GM12878 (cell line): ENCODE results near the gene SAMSN1. TPM values are rescaled to one million over a fixed set of nuclear protein-coding genes. Genes with fewer than 3 reads are reported as not detected.

Experiments
- ATAC-seq: fragments of 200-7000 bp; cut with Tn5 transposase; 3 replicates; pipeline ENCODE4 v1.9.1; 2020; ENCODE audit warnings: mild to moderate bottlenecking, moderate library complexity
- BruUV-seq: library from RNA; stranded (reverse); fragments of 400-500 nt; replicated peaks from 2 replicates; lab custom pipeline; 2021; lab: Mats Ljungman, UMichigan
- CTCF ChIA-PET: fragments of 300-600 bp; sonication (Branson Sonifier 250); formaldehyde crosslinking; extraction: SDS; loops from one replicate; lab custom pipeline; 2021; ENCODE audit warnings: inconsistent platforms; lab: Yijun Ruan, JAX
- POLR2A ChIA-PET: fragments of 350-600 bp; formaldehyde crosslinking; extraction: SDS; loops from one replicate; lab custom pipeline; 2021; ENCODE audit warnings: inconsistent platforms; lab: Charles Lee
- RAD21 ChIA-PET: fragments of 300-600 bp; sonication (Branson Sonifier 250); formaldehyde crosslinking; loops from one replicate; lab custom pipeline; 2023; ENCODE audit warnings: antibody characterized with exemption; ENCODE audit not compliant: unreplicated experiment; lab: Charles Lee
- SMC1A ChIA-PET: fragments of 300-600 bp; sonication (Branson Sonifier 250); formaldehyde crosslinking; loops from one replicate; lab custom pipeline; 2023; ENCODE audit not compliant: unreplicated experiment, uncharacterized antibody; lab: Charles Lee
- DNase-seq: peaks from one replicate; pipeline ENCODE4 v3.0.0-alpha.2; 2011; ENCODE audit warnings: low read depth, low spot score
- FAIRE-seq: peaks from 3 replicates; lab custom pipeline; 2011; peaks lifted over from hg19 to GRCh38; lab: Jason Lieb, UNC
- H2AFZ ChIP-seq: 2 replicates; pipeline ENCODE4 v1.6.0; 2011; ENCODE audit warnings: low read depth, low read length, control low read depth; ENCODE audit not compliant: control insufficient read depth
- H3K27ac ChIP-seq: 2 replicates; pipeline ENCODE4 v1.5.1; 2011; ENCODE audit warnings: control low read depth; ENCODE audit not compliant: control insufficient read depth, insufficient read depth
- H3K27me3 ChIP-seq, 2 experiments: replicated peaks in 1 of 2; 2 replicates each; pipeline versions ENCODE4 v1.6.0 to v1.6.1; 2011; ENCODE audit warnings: low read length in 1 of 2; ENCODE audit not compliant: control insufficient read depth in 2 of 2, insufficient read depth in 2 of 2
- H3K36me3 ChIP-seq, 2 experiments: 2 replicates each; pipeline ENCODE4 v1.5.1; 2011; ENCODE audit warnings: low read length in 1 of 2; ENCODE audit not compliant: control insufficient read depth in 2 of 2, insufficient read depth in 2 of 2
- H3K4me1 ChIP-seq: 2 replicates; pipeline ENCODE4 v1.6.1; 2011; ENCODE audit warnings: mild to moderate bottlenecking, low read length, moderate library complexity, mixed read lengths; ENCODE audit not compliant: control insufficient read depth, insufficient read depth
- H3K4me2 ChIP-seq: 2 replicates; pipeline ENCODE4 v1.6.0; 2011; ENCODE audit warnings: control low read depth; ENCODE audit not compliant: control insufficient read depth, insufficient read depth
- H3K4me3 ChIP-seq: fragments of 200-600 bp; sonication (generic); 2 replicates; pipeline ENCODE4 v1.5.1; 2016
- H3K79me2 ChIP-seq: 2 replicates; pipeline ENCODE4 v1.6.0; 2011; ENCODE audit warnings: low read length; ENCODE audit not compliant: control insufficient read depth, insufficient read depth
- H3K9ac ChIP-seq: 2 replicates; pipeline ENCODE4 v1.8.0; 2011; ENCODE audit warnings: low read length, control low read depth, mixed read lengths; ENCODE audit not compliant: control insufficient read depth, insufficient read depth
- H3K9me3 ChIP-seq: replicated peaks from 3 replicates; pipeline ENCODE4 v1.5.1; 2011; ENCODE audit warnings: mild to moderate bottlenecking, low read length; ENCODE audit not compliant: control insufficient read depth, insufficient read depth
- H4K20me1 ChIP-seq: 2 replicates; pipeline ENCODE4 v1.6.0; 2011; ENCODE audit not compliant: control insufficient read depth, insufficient read depth
- CBFB ChIP-seq: IDR thresholded peaks from 2 replicates; pipeline ENCODE4 v1.6.1; 2016; ENCODE audit warnings: antibody characterized with exemption, low read depth
- CEBPZ ChIP-seq: fragments of 150-350 bp; IDR thresholded peaks from 2 replicates; pipeline ENCODE4 v1.6.1; 2016; ENCODE audit warnings: low read depth, low read length
- FOXM1 ChIP-seq: IDR thresholded peaks from 2 replicates; pipeline ENCODE4 v1.6.1; 2012; ENCODE audit warnings: low read depth, mild to moderate bottlenecking, inconsistent platforms, low read length, moderate library complexity
- KLF5 ChIP-seq: fragments of 450-650 bp; IDR thresholded peaks from 2 replicates; pipeline ENCODE4 v1.6.1; 2014; ENCODE audit warnings: mild to moderate bottlenecking; ENCODE audit not compliant: partially characterized antibody
- NR2C1 ChIP-seq: fragments of 450-650 bp; IDR thresholded peaks from 2 replicates; pipeline ENCODE4 v1.6.1; 2017; ENCODE audit warnings: antibody characterized with exemption, mild to moderate bottlenecking, moderate library complexity
- RUNX3 ChIP-seq: IDR thresholded peaks from 2 replicates; pipeline ENCODE4 v1.6.1; 2012; ENCODE audit warnings: low read length, inconsistent platforms
- SIN3A ChIP-seq: IDR thresholded peaks from 2 replicates; pipeline ENCODE4 v1.6.1; 2012; ENCODE audit warnings: low read depth, low read length, improper control_type of control experiment
- SREBF2 ChIP-seq: IDR thresholded peaks from 2 replicates; pipeline ENCODE4 v1.6.1; 2012; ENCODE audit warnings: mild to moderate bottlenecking, low read length
- SRF ChIP-seq, 2 experiments: IDR thresholded peaks; 2 replicates each; pipeline ENCODE4 v1.6.1; 2011; ENCODE audit warnings: low read depth in 2 of 2, low read length in 2 of 2, mild to moderate bottlenecking in 1 of 2, moderate library complexity in 1 of 2
- ZNF592 ChIP-seq: fragments of 450-650 bp; IDR thresholded peaks from 2 replicates; pipeline ENCODE4 v1.6.1; 2017; ENCODE audit warnings: mild to moderate bottlenecking, moderate library complexity
- WGBS: methylation state at CpG from one replicate; pipeline ENCODE4 v1.1.6; 2016; ENCODE audit warnings: low lambda C conversion rate; ENCODE audit not compliant: insufficient replicate concordance, insufficient coverage; ENCODE audit errors: missing lambda C conversion rate; 5-methylcytosine and 5-hydroxymethylcytosine counted together
- in situ Hi-C: fragments of 300-500 bp; cut with MboI; formaldehyde crosslinking; loops from 9 replicates; pipeline ENCODE4 v1.14.3; 2018; ENCODE audit warnings: mixed read lengths
- intact Hi-C: fragments of 100-400 bp; cut with micrococcal nuclease; formaldehyde crosslinking; loops from one replicate; pipeline ENCODE4 v1.14.2; 2022; ENCODE audit not compliant: unreplicated experiment
- polyA plus RNA-seq, 11 experiments: library from polyadenylated mRNA; depleted of rRNA in 4 of 11; unstranded in 6 of 11; stranded (reverse) in 5 of 11; fragments of >200 nt; fragmentation: Nextera tagmentation in 4 of 11; fragmentation: Illumina TruSeq in 1 of 11; extraction: Ambion mirVana in 4 of 11; extraction: Trizol in 1 of 11; gene quantifications; 1 replicate in 1 of 11; 2 replicates in 10 of 11; pipeline versions ENCODE4 v1.2.1 to v1.2.3, GENCODE V29; 2011 to 2016; ENCODE audit warnings: inconsistent platforms in 2 of 11, missing spikeins in 2 of 11, low read depth in 1 of 11
- total RNA-seq, 4 experiments: library from RNA; depleted of rRNA in 3 of 4; stranded (reverse); fragments of >200 nt in 3 of 4; fragmentation: Illumina TruSeq in 1 of 4; extraction: Trizol in 1 of 4; gene quantifications; 2 replicates each; pipeline versions ENCODE4 v1.2.1 to v1.2.3, GENCODE V29; 2013 to 2021

Gene SAMSN1
- total and polyA plus RNA-seq, 10 of the 15 experiments (the other 5 are each of a cell fraction or from before 2014, with no cell fraction given), result 23.2 to 102 (median 44.9) TPM

GRCh38 chr21:14479241-14479786 lies 66.8 kb downstream of the SAMSN1 start:
- ATAC-seq, result no peak
- no TSS peak for BruUV-seq
- Histone ChIP-seq H3K79me2 (no peaks in the 10 kb centered on the region), H3K36me3 (no peaks in the 10 kb centered on the region), H3K9ac (no peak overlapping the region), H3K27me3 (no peaks in the 10 kb centered on the region), H3K4me2 (no peak overlapping the region), H2AFZ (no peak overlapping the region; the same call in 1 of the 2 replicates), H3K27ac (no peak overlapping the region), H4K20me1 (no peaks in the 10 kb centered on the region), H3K4me3 (no peak overlapping the region), H3K9me3 (peaks cover 2% of the 10 kb centered on the region; the same call in 2 of the 3 replicates), H3K4me1 (peaks cover 6% of the 10 kb centered on the region)
- no peak for FAIRE-seq
- intact Hi-C loops (no loop called here), in situ Hi-C loops (no loop called here)
- 100% methylated on average over 1 of the region's 1 CpG for WGBS
- ChIA-PET RAD21 (interaction anchor here (4.6 kb wide), 1 partner anchor 26 kb away, joined by 37 read pairs; no protein-coding TSS in a partner anchor), POLR2A (no interaction called here), SMC1A (interaction anchor here (0.6 to 5.5 kb wide), 3 partner anchors 11 to 187 kb away, joined by 3 to 44 read pairs (median 4); no protein-coding TSS in a partner anchor), CTCF (no interaction called here)
- TF ChIP-seq SREBF2 (no peak), SIN3A (no peak), RUNX3 (no peak), KLF5 (no peak), CEBPZ (no peak), SRF (IDR thresholded peaks at IDR 0.05; ENCODE audit: low read depth in 2 of 2, low read length in 2 of 2) (no peak), CBFB (no peak), ZNF592 (no peak), NR2C1 (no peak), FOXM1 (no peak)
- DNase-seq, result no peak
